ENCODE data around the gene CDHR2.

DNA sequence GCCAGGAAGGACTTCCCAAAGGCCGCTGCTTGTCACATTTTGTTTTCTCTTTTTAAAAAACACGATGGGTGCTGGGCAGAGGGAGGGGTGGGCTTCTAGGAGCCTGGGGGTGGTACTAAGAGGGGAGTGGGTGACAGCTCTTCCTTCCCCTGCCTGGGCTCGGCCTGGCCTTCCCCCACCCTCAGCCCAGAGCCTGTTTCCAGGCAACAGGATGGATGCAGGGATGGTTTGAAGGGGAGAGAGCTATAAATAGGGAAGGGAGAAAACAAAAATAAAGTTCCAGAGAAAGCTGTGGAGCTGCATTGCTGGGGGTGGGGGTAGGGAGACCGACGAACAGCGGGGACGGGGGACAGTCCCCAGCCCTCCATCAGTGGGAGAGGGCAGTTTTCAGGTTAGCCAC is 67.4 kb downstream of the CDHR2 start:
- TF ChIP-seq, protein P1, sequence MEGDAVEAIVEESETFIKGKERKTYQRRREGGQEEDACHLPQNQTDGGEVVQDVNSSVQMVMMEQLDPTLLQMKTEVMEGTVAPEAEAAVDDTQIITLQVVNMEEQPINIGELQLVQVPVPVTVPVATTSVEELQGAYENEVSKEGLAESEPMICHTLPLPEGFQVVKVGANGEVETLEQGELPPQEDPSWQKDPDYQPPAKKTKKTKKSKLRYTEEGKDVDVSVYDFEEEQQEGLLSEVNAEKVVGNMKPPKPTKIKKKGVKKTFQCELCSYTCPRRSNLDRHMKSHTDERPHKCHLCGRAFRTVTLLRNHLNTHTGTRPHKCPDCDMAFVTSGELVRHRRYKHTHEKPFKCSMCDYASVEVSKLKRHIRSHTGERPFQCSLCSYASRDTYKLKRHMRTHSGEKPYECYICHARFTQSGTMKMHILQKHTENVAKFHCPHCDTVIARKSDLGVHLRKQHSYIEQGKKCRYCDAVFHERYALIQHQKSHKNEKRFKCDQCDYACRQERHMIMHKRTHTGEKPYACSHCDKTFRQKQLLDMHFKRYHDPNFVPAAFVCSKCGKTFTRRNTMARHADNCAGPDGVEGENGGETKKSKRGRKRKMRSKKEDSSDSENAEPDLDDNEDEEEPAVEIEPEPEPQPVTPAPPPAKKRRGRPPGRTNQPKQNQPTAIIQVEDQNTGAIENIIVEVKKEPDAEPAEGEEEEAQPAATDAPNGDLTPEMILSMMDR (IDR thresholded peaks at IDR 0.05), result no peak
- no peak for TF ChIP-seq POLR2A (IDR thresholded peaks at IDR 0.05)

All from heart left ventricle (tissue), 13 donors.